A549 (cell line): ENCODE measurements around the gene DOK5. TPM values are rescaled to one million over a fixed set of nuclear protein-coding genes. Genes with fewer than 3 reads are reported as not detected.
A peak's percentile ranks its signal among the peaks of the same experiment; 100 is the strongest.

Source experiments
- ATAC-seq, 2 experiments: fragments of 200-7000 bp in 1 of 2; fragments of >200 bp in 1 of 2; cut with Nextera tagmentation in 1 of 2; cut with Tn5 transposase in 1 of 2; 3 replicates each; pipeline versions ENCODE4 v1.8.0 to v1.9.1; 2018 to 2020; ENCODE audit warnings: mild to moderate bottlenecking in 1 of 2, moderate library complexity in 1 of 2
- CTCF ChIA-PET: fragments of 300-600 bp; sonication (Branson Sonifier 250); formaldehyde crosslinking; extraction: SDS; loops from one replicate; lab custom pipeline; 2021; ENCODE audit warnings: antibody characterized with exemption, inconsistent platforms; lab: Yijun Ruan, JAX
- POLR2A ChIA-PET: fragments of 350-600 bp; formaldehyde crosslinking; extraction: SDS; loops from one replicate; lab custom pipeline; 2021; ENCODE audit warnings: antibody characterized with exemption, inconsistent platforms; lab: Yijun Ruan, JAX
- DNase-seq, 2 experiments: peaks; one replicate each; pipeline versions ENCODE4 v3.0.0 to v3.0.0-alpha.2; 2011 to 2016; ENCODE audit warnings: low read depth in 1 of 2, low spot score in 1 of 2
- FAIRE-seq: peaks from 2 replicates; lab custom pipeline; 2011; peaks lifted over from hg19 to GRCh38; lab: Jason Lieb, UNC
- H3K27ac ChIP-seq, 2 experiments: fragments of >200 bp; sonication (Bioruptor Twin); formaldehyde crosslinking; 3 replicates each; pipeline ENCODE4 v1.5.1; 2016 to 2017
- H3K4me1 ChIP-seq: fragments of >200 bp; sonication (Bioruptor Twin); formaldehyde crosslinking; 3 replicates; pipeline ENCODE4 v1.6.1; 2016
- H3K4me2 ChIP-seq: fragments of >200 bp; sonication (Bioruptor Twin); formaldehyde crosslinking; 3 replicates; pipeline ENCODE4 v1.6.1; 2016
- H3K4me3 ChIP-seq: fragments of >200 bp; sonication (Bioruptor Twin); formaldehyde crosslinking; 3 replicates; pipeline ENCODE4 v1.5.1; 2016
- H3K9me3 ChIP-seq: fragments of >200 bp; sonication (Bioruptor Twin); formaldehyde crosslinking; 3 replicates; pipeline ENCODE4 v1.6.1; 2016
- BHLHE40 ChIP-seq: IDR thresholded peaks from 2 replicates; pipeline ENCODE4 v1.6.1; 2012; ENCODE audit warnings: low read depth, low read length, inconsistent platforms
- CBX2 ChIP-seq: fragments of 200-600 bp; sonication (generic); IDR thresholded peaks from 2 replicates; pipeline ENCODE4 v1.6.1; 2016; ENCODE audit warnings: low read depth, mild to moderate bottlenecking, borderline replicate concordance
- CHD2 ChIP-seq: fragments of 150-350 bp; IDR thresholded peaks from 2 replicates; pipeline ENCODE4 v1.6.1; 2014; ENCODE audit warnings: low read length; ENCODE audit not compliant: partially characterized antibody
- EHF ChIP-seq: fragments of 250-450 bp; sonication (Bioruptor Pico); IDR thresholded peaks from 2 replicates; pipeline ENCODE4 v1.5.0; 2020; ENCODE audit warnings: mild to moderate bottlenecking
- FOSB ChIP-seq: fragments of 250-450 bp; sonication (Bioruptor Pico); IDR thresholded peaks from 2 replicates; pipeline ENCODE4 v1.5.0; 2020; ENCODE audit warnings: mild to moderate bottlenecking, moderate library complexity
- HDAC2 ChIP-seq: fragments of 200-600 bp; sonication (generic); IDR thresholded peaks from 2 replicates; pipeline ENCODE4 v1.6.1; 2016
- HES2 ChIP-seq: fragments of >200 bp; sonication (Bioruptor Twin); formaldehyde crosslinking; IDR thresholded peaks from 2 replicates; pipeline ENCODE4 v1.6.1; 2016
- HEYL ChIP-seq: fragments of 250-450 bp; sonication (Bioruptor Pico); IDR thresholded peaks from 2 replicates; pipeline ENCODE4 v1.8.0; 2021; ENCODE audit warnings: mild to moderate bottlenecking, moderate library complexity
- MYC ChIP-seq: IDR thresholded peaks from 2 replicates; pipeline ENCODE4 v1.6.1; 2012; ENCODE audit warnings: mild to moderate bottlenecking, inconsistent platforms, low read length, improper control_type of control experiment, borderline replicate concordance
- NFE2L2 ChIP-seq: fragments of 150-350 bp; conservative IDR thresholded peaks from 2 replicates; pipeline ENCODE4 v1.6.1; 2014; ENCODE audit warnings: low read length
- NR3C1 ChIP-seq: fragments of >200 bp; sonication (Bioruptor Twin); formaldehyde crosslinking; IDR thresholded peaks from 3 replicates; pipeline ENCODE4 v1.6.1; 2017
- PHF8 ChIP-seq: fragments of 200-600 bp; sonication (generic); IDR thresholded peaks from 2 replicates; pipeline ENCODE4 v1.6.1; 2016; ENCODE audit warnings: low read depth, mild to moderate bottlenecking, antibody characterized with exemption, moderate library complexity, borderline replicate concordance
- POLR2AphosphoS2 ChIP-seq: conservative IDR thresholded peaks from 2 replicates; pipeline ENCODE4 v1.6.1; 2012; ENCODE audit warnings: low read length, improper control_type of control experiment, inconsistent platforms
- SREBF2 ChIP-seq: fragments of 450-650 bp; IDR thresholded peaks from 2 replicates; pipeline ENCODE4 v1.6.1; 2014; ENCODE audit warnings: mild to moderate bottlenecking, moderate library complexity
- TFCP2L1 ChIP-seq: fragments of 250-450 bp; sonication (Bioruptor Pico); IDR thresholded peaks from 2 replicates; pipeline ENCODE4 v1.5.0; 2021; ENCODE audit warnings: mild to moderate bottlenecking
- USF2 ChIP-seq: fragments of 450-650 bp; IDR thresholded peaks from 2 replicates; pipeline ENCODE4 v1.6.1; 2014; ENCODE audit warnings: antibody characterized with exemption
- ZC3H11A ChIP-seq: fragments of 450-650 bp; IDR thresholded peaks from 2 replicates; pipeline ENCODE4 v1.6.1; 2014; ENCODE audit warnings: antibody characterized with exemption, mild to moderate bottlenecking
- ZSCAN20 ChIP-seq: fragments of 250-450 bp; sonication (Bioruptor Pico); IDR thresholded peaks from 2 replicates; pipeline ENCODE4 v1.8.0; 2022; ENCODE audit warnings: mild to moderate bottlenecking, moderate library complexity
- WGBS: methylation state at CpG from one replicate; pipeline ENCODE4 v1.1.6; 2017; ENCODE audit errors: missing lambda C conversion rate; 5-methylcytosine and 5-hydroxymethylcytosine counted together
- polyA minus RNA-seq: library from RNA; depleted of rRNA, polyadenylated mRNA; stranded (reverse); fragments of >200 nt; gene quantifications from 2 replicates; pipeline ENCODE4 v1.2.3, GENCODE V29; 2011; rRNA and poly(A)+ RNA removed
- polyA plus RNA-seq, 4 experiments: library from polyadenylated mRNA; depleted of rRNA in 3 of 4; stranded (reverse); fragments of >200 nt; fragmentation: RNase III in 1 of 4; extraction: RNeasy Plus Mini Kit Qiagen cat#74134 plus additional on column Dnase treatment in 1 of 4; gene quantifications; 2 replicates in 3 of 4; 3 replicates in 1 of 4; pipeline ENCODE4 v1.2.3, GENCODE V29; 2011 to 2017

DOK5 gene
- polyA plus RNA-seq (2011; rRNA removed) (not detected in 2 replicates), polyA plus RNA-seq (2017; fragmentation: RNase III; extraction: RNeasy Plus Mini Kit Qiagen cat#74134 plus additional on column Dnase treatment) (not detected in 3 replicates), polyA minus RNA-seq (not detected in 2 replicates)
- not detected in 2 replicates for polyA plus RNA-seq (2012; cell fraction: cytosol; rRNA removed)
- polyA plus RNA-seq (2012; cell fraction: nucleus; rRNA removed): not detected in 2 replicates

GRCh38 chr20:54475334-54476168 is at the start of gene DOK5:
DOK5 (plus strand) TSS chr20:54475593; CDS start chr20:54475947, 354 bp downstream.
- POLR2A ChIA-PET: no interaction called here
- DNase-seq (no peak), ATAC-seq (peak; percentile 53 to 71; a peak in 5 of 6 replicates), FAIRE-seq (no peak)
- H3K4me3 ChIP-seq: peak within 1 kb of the TSS; percentile 50
- 3% methylated on average over 28 of the region's 71 CpGs for WGBS
- H3K9me3 ChIP-seq: no peaks in the 10 kb centered on the region
- no peak within 1 kb of the TSS for H3K27ac ChIP-seq
- CTCF ChIA-PET: no interaction called here
- peaks cover 6% of the 10 kb centered on the region; the same call in 1 of the 3 replicates for H3K4me1 ChIP-seq
- peak within 1 kb of the TSS; percentile 94 for H3K4me2 ChIP-seq
- TF ChIP-seq BHLHE40 (no peak), HDAC2 (peak; percentile 68; the same call in 1 of the 2 replicates)
- TF ChIP-seq, all 56 proteins: peak for 1

- 60% methylated on average over 7 of the region's 7 CpGs for WGBS
- ChIA-PET CTCF (interaction anchor here (1.1 kb wide), 1 partner anchor 11 kb away, joined by 4 read pairs; no protein-coding TSS in a partner anchor), POLR2A (no interaction called here)
- FAIRE-seq (no peak), DNase-seq (no peak), ATAC-seq (no peak)
- H3K4me2 ChIP-seq: no peak overlapping the region
- no peaks in the 10 kb centered on the region for H3K9me3 ChIP-seq
- no peak overlapping the region for H3K4me3 ChIP-seq
- H3K4me1 ChIP-seq: no peaks in the 10 kb centered on the region
- TF ChIP-seq HDAC2: no peak
- H3K27ac ChIP-seq: no peak overlapping the region
Measured at GRCh38 chr20:54429364-54429763, 46.0 kb upstream of the DOK5 start.

GRCh38 chr20:54431156-54431944 is 44.0 kb upstream of the DOK5 start:
- WGBS: 51% methylated on average over 10 of the region's 10 CpGs
- no peak for DNase-seq
- TF ChIP-seq HES2: no peak
- no peak for TF ChIP-seq ZSCAN20 (CRISPR knock-in tag)
- TF ChIP-seq POLR2AphosphoS2: no peak
- TF ChIP-seq ZC3H11A: no peak
- no peak for TF ChIP-seq CBX2
- no peak for TF ChIP-seq CHD2
- TF ChIP-seq MYC: no peak
- no peak for TF ChIP-seq SREBF2
- no peak for TF ChIP-seq EHF (CRISPR knock-in tag)
- no peak for TF ChIP-seq FOSB
- no peak for TF ChIP-seq NR3C1
- TF ChIP-seq HEYL (CRISPR knock-in tag): no peak
- no peak for TF ChIP-seq USF2
- TF ChIP-seq TFCP2L1 (CRISPR knock-in tag): no peak
- TF ChIP-seq NFE2L2: no peak
- TF ChIP-seq PHF8: no peak
- Histone ChIP-seq H3K27ac (no peak overlapping the region), H3K4me1 (no peaks in the 10 kb centered on the region), H3K4me2 (no peak overlapping the region), H3K9me3 (no peaks in the 10 kb centered on the region), H3K4me3 (no peak overlapping the region)
- ChIA-PET CTCF (no interaction called here), POLR2A (no interaction called here)
- no peak for FAIRE-seq
- ATAC-seq: no peak
